OCI-LY7 (cell line): ENCODE data around the gene TMEM170B.

ENCODE experiments used
- CTCF ChIP-seq: fragments of 200-600 bp; sonication (generic); conservative IDR thresholded peaks from 2 replicates; pipeline ENCODE4 v1.5.1; 2014; ENCODE audit warnings: mild to moderate bottlenecking, antibody characterized with exemption, low read length, moderate library complexity, mixed read lengths
- EZH2phosphoT487 ChIP-seq: fragments of 200-600 bp; sonication (generic); IDR thresholded peaks from 2 replicates; pipeline ENCODE4 v1.6.1; 2018; ENCODE audit warnings: low read depth, borderline replicate concordance, mild to moderate bottlenecking, mixed run types, antibody characterized with exemption, low read length, moderate library complexity, mixed read lengths

GRCh38 chr6:11534561-11534960, 3.0 kb upstream of the TMEM170B start:
- TF ChIP-seq CTCF (no peak), EZH2phosphoT487 (no peak)
